T-helper 22 cell (primary cell): ENCODE measurements around the gene RAD51C.
"Not testable (repeated sequence)": the region's sequence is repeated elsewhere in the genome, so short reads cannot be mapped to it uniquely, and the experiment has no call there.

Experiments
- DNase-seq: peaks from one replicate; pipeline ENCODE4 v3.0.0-alpha.2; 2020; ENCODE audit warnings: low read depth

The RAD51C gene

GRCh38 chr17:58684003-58684402 is 8.4 kb upstream of the RAD51C start:
- DNase-seq, result no peak

- DNase-seq, result not testable (repeated sequence)
Observed at GRCh38 chr17:58684462-58684861, 7.9 kb upstream of the RAD51C start.

GRCh38 chr17:58686980-58687379 is 5.4 kb upstream of the RAD51C start:
- no peak for DNase-seq

- no peak for DNase-seq
Observed at GRCh38 chr17:58688521-58688920, 3.9 kb upstream of the RAD51C start.

GRCh38 chr17:58690033-58690432 is 2.4 kb upstream of the RAD51C start:
- not testable (repeated sequence) for DNase-seq

GRCh38 chr17:58691701-58692238 is 632 bp upstream of the RAD51C start, which contains the start of gene TEX14:
TSS of gene TEX14 (minus strand) at chr17:58692045. CDS start at chr17:58652001, 40,044 bp downstream.
- no peak for DNase-seq

- no peak for DNase-seq
Observed at GRCh38 chr17:58693208-58693607, 806 bp downstream of the RAD51C start.

- DNase-seq, result no peak
Observed at GRCh38 chr17:58693751-58694150, 1.3 kb downstream of the RAD51C start.

- DNase-seq, result no peak
Observed at GRCh38 chr17:58694302-58694701, 1.9 kb downstream of the RAD51C start.

GRCh38 chr17:58694826-58695225 is 2.4 kb downstream of the RAD51C start:
- no peak for DNase-seq

GRCh38 chr17:58699771-58700170 is 7.4 kb downstream of the RAD51C start:
- DNase-seq, result no peak

GRCh38 chr17:58702045-58702476 is 9.7 kb downstream of the RAD51C start:
- DNase-seq, result no peak

GRCh38 chr17:58702708-58703107 is 10.3 kb downstream of the RAD51C start:
- no peak for DNase-seq

- no peak for DNase-seq
Observed at GRCh38 chr17:58703137-58703915, 10.9 kb downstream of the RAD51C start.

GRCh38 chr17:58703916-58704286 is 11.5 kb downstream of the RAD51C start:
- DNase-seq, result no peak

- no peak for DNase-seq
Observed at GRCh38 chr17:58706351-58707140, 14.1 kb downstream of the RAD51C start.

- DNase-seq, result no peak
Observed at GRCh38 chr17:58710948-58711552, 18.6 kb downstream of the RAD51C start.

GRCh38 chr17:58722274-58722673 is 29.9 kb downstream of the RAD51C start:
- DNase-seq, result no peak

GRCh38 chr17:58722696-58723095 is 30.3 kb downstream of the RAD51C start:
- no peak for DNase-seq

- no peak for DNase-seq
Observed at GRCh38 chr17:58728798-58729197, 36.4 kb downstream of the RAD51C start.

- DNase-seq, result no peak
Observed at GRCh38 chr17:58730937-58731336, 38.5 kb downstream of the RAD51C start.

GRCh38 chr17:58734040-58734439 is 41.6 kb downstream of the RAD51C start:
- DNase-seq, result no peak

GRCh38 chr17:58734811-58735210 is 42.4 kb downstream of the RAD51C start:
- DNase-seq, result no peak
